ENCODE measurements around the gene ILK.
A peak's percentile ranks its signal among the peaks of the same experiment; 100 is the strongest.

The ILK gene

DNA sequence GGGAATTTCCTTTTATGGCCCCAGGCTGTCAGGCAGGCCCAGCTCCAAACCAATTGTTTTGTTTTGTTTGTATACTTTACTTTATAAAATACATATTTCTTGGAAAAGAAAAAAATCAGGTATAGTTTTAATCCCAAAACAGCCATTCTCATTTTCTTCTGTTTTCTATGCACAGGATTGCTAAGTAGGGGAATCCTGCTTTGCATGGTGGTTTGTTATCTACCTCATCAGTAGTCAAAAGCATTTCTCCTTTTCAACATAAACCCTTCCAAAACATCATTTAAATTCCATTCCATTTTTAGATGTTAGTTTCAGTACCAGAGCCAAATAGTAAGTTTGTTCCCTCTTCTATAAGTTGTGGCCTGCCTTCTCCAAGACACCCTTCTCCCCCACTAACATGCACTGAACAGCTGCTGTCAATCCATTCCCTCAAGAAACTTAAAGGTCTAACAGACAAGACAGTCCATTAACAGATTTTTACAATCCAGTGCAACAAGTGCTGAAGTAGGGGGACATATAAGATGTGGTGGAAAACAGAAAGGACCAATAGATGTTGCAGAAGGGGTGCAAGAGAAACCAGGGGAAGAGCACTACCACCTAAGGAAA lies 3.7 kb downstream of the ILK start:
- no peak for DNase-seq

- no peak for DNase-seq
These were observed 4.4 kb downstream of the ILK start for GRCh38 chr11:6608011-6608410.

DNA sequence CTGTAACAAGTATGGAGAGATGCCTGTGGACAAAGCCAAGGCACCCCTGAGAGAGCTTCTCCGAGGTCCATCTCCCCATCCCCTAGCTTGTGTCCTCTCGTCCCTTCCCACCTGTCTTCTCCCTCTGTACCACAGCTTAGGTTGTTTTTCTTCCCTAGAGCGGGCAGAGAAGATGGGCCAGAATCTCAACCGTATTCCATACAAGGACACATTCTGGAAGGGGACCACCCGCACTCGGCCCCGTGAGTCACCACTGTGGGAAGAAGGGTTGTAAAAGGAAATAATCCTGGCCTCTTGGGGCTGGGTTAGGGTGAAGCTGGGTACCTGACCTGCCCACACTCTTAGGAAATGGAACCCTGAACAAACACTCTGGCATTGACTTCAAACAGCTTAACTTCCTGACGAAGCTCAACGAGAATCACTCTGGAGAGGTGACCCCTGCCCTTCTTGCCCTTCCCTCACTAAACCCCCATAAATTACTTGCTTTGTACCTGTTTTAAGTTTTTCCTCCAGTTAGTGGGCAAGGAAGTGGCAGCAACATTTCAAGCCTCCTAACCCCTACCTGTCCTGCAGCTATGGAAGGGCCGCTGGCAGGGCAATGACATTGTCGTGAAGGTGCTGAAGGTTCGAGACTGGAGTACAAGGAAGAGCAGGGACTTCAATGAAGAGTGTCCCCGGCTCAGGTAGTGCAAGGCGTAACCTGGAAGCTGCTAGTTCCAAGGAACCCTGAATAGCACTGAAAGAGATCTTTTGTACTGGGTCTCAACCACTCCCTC lies 5.3 kb downstream of the ILK start:
- DNase-seq = no peak

DNA sequence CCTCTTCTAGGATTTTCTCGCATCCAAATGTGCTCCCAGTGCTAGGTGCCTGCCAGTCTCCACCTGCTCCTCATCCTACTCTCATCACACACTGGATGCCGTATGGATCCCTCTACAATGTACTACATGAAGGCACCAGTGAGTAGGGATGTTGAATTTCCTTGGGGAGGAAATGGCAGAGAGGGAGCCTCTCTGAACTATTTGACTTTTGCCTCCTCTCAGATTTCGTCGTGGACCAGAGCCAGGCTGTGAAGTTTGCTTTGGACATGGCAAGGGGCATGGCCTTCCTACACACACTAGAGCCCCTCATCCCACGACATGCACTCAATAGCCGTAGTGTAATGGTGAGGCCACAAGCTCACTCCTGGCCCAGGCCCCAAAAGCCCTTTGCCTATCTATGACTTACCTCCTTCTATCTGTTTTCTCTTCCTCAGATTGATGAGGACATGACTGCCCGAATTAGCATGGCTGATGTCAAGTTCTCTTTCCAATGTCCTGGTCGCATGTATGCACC lies 6.0 kb downstream of the ILK start:
- no peak for DNase-seq

- DNase-seq = no peak
These were observed 7.0 kb downstream of the ILK start for GRCh38 chr11:6610591-6610990.

- DNase-seq = peak; percentile 2
These were observed 7.8 kb downstream of the ILK start for GRCh38 chr11:6611092-6611962.

- DNase-seq = no peak
These were observed 8.3 kb downstream of the ILK start for GRCh38 chr11:6611963-6612212.

- peak; percentile 71 for DNase-seq
These were observed 8.9 kb downstream of the ILK start, which contains the start of gene TAF10 for GRCh38 chr11:6612213-6613041. Gene TAF10 (minus strand): TSS chr11:6612216. CDS start chr11:6612189, 27 bp downstream.

DNA sequence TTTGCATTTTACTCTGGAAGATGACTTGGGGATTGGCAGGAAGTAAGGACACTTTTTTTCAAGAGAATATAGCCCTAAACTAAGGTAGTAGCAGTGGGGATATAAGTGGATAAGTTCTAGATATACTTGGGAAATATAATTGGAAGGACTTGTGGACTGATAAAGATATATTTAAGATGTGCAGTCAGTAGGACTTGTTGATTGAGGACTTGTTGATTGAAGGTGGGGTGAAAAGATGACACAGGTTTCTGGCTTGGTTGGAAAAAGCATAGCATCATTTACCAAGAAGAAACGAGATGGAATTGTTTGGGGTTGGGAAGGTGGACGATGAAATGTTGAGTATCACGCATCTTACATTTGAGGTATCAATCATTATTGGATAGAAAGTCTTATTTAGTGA lies 9.9 kb downstream of the ILK start:
- no peak for DNase-seq

DNA sequence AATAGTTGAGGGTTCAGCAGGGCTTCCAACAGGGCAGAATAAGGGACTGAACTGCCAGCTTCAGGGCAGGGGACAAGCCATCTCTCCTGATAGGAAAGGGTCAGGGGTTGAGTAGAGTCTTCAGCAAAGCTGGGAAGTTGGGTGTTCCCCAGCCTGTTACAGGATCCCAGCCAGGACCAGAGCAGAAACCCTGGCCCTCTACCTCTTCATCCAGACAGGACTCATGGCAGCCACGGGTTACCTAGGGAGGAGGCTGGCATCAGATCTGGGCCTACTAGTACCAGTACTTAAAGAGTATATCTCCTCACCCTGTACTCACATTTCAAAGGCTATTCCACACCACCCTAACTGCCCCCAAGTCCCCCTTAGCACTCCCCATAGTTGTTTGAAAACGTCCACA lies 10.9 kb downstream of the ILK start:
- no peak for DNase-seq

DNA sequence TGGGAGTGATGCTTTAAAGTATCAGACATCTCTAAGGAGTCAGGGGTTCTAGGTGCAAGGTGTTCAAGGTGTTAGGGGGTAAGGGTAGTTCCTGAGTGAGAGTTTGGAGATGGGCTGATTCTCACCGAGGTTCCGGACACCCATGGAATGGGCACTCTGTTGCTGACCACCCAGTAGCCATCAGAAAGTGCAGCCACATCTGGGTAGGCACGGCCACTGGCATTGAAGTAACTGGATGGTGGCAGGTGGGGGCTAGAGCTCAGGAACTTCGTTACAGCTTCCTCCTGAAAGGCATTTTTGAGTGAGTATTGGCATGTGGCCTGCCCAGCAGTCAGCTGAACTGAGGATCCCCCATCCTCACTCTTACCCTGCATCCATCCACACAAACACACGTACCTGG lies 11.5 kb downstream of the ILK start:
- DNase-seq = no peak

- DNase-seq = no peak
These were observed 12.5 kb downstream of the ILK start for GRCh38 chr11:6615882-6616585.

DNA sequence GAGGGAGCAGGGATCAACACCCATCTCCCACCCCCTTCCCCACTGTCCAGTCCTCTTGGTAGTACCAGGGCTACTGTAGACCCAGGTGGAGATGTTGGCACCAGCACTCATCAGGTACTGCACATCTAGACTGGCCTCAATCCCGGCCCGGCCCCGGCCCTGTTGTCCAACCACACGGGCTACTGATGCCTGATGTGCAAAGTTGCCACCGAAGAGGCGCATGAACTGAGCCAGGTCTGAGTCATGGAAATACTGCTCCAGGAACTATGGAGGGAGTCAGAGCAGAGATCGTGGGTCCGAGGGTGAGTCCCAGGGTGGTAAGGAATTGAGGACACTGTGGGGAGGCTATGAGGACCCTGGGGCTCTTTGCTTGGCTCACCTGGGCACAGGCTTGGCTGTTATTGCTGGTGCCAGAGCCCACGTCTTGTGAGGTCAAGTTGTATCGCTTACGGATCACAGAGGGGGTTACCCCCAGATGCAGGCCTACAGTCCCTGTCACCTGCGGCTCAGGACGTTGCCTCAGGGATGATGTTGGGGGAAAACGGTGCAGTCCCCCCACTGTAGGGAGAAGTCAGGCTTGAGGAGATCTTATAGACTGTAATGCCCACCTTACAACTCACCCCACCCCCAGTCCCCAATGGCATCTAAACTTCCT lies 13.1 kb downstream of the ILK start:
- no peak for DNase-seq

GRCh38 chr11:6617315-6617781 lies 13.8 kb downstream of the ILK start:
- no peak for DNase-seq

DNA sequence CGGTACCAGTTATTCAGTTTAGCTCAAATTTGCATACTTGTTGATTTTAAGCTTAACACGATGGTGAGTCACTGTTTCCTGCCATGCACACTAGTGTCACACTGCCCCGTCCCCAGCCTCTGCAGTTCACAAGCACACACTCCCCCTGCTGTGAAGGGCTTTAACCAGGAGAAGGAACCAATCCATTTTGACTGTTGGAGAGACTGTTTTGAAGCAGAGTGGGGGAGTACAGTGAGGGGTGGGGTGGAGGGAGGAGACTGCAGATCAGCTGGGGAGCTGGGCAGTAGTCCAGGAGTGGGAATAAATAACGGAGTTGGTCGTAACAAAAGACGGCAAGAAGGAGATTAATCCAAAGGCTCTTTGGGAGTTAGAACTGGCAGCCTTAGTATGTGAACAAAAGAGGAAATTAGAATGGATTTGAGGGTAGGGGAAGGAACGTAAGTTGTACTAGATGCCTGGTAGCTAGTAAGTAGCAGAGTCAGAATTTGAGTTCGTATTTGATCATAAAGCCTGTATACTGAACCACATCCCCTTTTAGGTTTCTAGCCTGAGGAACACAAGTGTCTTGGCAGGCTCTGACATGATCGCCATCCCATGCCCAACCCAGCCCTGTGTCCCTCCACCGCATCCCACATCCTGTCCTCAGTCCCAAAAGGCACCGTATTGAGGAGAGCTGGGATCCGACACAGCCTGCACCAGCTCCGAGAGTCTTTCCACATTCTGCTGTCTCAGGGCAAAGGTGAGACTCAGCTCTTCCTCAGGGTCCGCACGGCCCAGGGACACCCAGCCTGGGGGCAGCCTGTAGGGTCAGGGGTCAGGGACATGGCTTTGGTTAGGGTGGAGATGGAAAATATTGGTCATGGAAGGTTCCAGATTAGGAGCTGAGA lies 14.8 kb downstream of the ILK start:
- no peak for DNase-seq

GRCh38 chr11:6619004-6619745 lies 15.6 kb downstream of the ILK start, which contains the start of gene TPP1:
Gene TPP1 (minus strand): TSS chr11:6619422. CDS start chr11:6619400, 22 bp downstream.
- DNase-seq = peak; percentile 85

GRCh38 chr11:6620636-6621035 lies 17.1 kb downstream of the ILK start:
- DNase-seq = no peak

DNA sequence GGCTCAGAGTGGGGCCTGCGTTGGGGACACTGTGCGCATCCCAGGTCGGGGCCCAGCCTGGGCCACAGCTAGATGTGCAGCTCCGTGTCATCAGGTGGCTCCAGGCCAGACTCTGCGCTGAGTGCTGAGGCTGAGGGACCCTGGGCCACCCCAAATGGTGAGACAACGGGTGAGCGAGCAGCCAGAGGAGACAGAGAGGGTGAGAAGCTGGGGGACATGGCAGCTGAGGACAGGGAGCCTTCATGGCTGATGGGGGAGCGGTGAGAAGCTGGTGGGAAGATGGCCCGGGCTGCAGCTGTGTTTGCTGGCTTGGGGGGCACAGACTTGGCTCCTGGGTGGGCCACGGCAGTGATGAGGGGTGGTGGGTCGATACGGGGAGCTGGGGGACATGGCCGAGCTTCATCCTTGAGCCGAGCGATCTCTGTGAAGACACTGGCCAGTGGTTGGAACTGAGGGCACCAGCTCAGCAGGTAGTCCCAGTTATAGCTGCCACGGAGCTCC lies 18.2 kb downstream of the ILK start:
- DNase-seq = no peak

Measured in NCI-H1694 treated with DMSO at 0.1 percent for 48 hours (cell line).